Loucy (cell line): ENCODE measurements around the gene MLYCD.

Experiments used
- H2AFZ ChIP-seq: fragments of 200-600 bp; sonication (generic); 2 replicates; pipeline ENCODE4 v1.6.0; 2016; ENCODE audit warnings: antibody characterized with exemption, mild to moderate bottlenecking, low read length, moderate library complexity
- H3F3A ChIP-seq: fragments of 200-600 bp; 2 replicates; pipeline ENCODE4 v1.6.0; 2016; ENCODE audit warnings: antibody characterized with exemption, low read depth, mild to moderate bottlenecking
- H3K27me3 ChIP-seq: fragments of 200-600 bp; sonication (generic); 2 replicates; pipeline ENCODE4 v1.6.1; 2014; ENCODE audit warnings: low read length, mild to moderate bottlenecking; ENCODE audit not compliant: insufficient read depth, poor library complexity, severe bottlenecking
- H3K36me3 ChIP-seq: fragments of 200-600 bp; sonication (generic); 2 replicates; pipeline ENCODE4 v1.6.1; 2016; ENCODE audit warnings: low read length; ENCODE audit not compliant: insufficient read depth
- H3K4me1 ChIP-seq: fragments of 200-600 bp; sonication (generic); 2 replicates; pipeline ENCODE4 v1.5.1; 2014; ENCODE audit warnings: low read length, mild to moderate bottlenecking; ENCODE audit not compliant: insufficient read depth, poor library complexity, severe bottlenecking
- H3K4me2 ChIP-seq: fragments of 200-600 bp; sonication (generic); 2 replicates; pipeline ENCODE4 v1.6.0; 2014; ENCODE audit warnings: antibody characterized with exemption, low read length, low read depth, mild to moderate bottlenecking; ENCODE audit not compliant: poor library complexity, severe bottlenecking
- H3K4me3 ChIP-seq: fragments of 200-600 bp; sonication (generic); 2 replicates; pipeline ENCODE4 v1.5.1; 2014; ENCODE audit warnings: low read length, mild to moderate bottlenecking, mixed read lengths; ENCODE audit not compliant: poor library complexity, severe bottlenecking
- H3K79me2 ChIP-seq: fragments of 200-600 bp; sonication (generic); 2 replicates; pipeline ENCODE4 v1.6.1; 2014; ENCODE audit warnings: low read length; ENCODE audit not compliant: insufficient read depth
- H3K9ac ChIP-seq: fragments of 200-600 bp; sonication (generic); 2 replicates; pipeline ENCODE4 v1.6.0; 2014; ENCODE audit warnings: mild to moderate bottlenecking, low read depth, low read length, moderate library complexity; ENCODE audit not compliant: poor library complexity, severe bottlenecking
- H3K9me2 ChIP-seq: fragments of 200-600 bp; sonication (generic); replicated peaks from 2 replicates; pipeline ENCODE4 v1.6.1; 2016; ENCODE audit warnings: low read depth, low read length, mixed read lengths
- H3K9me3 ChIP-seq: fragments of 200-600 bp; sonication (generic); 2 replicates; pipeline ENCODE4 v1.6.1; 2014; ENCODE audit warnings: mild to moderate bottlenecking, antibody characterized with exemption, low read length, low read depth; ENCODE audit not compliant: insufficient read depth
- H4K20me1 ChIP-seq: fragments of 200-600 bp; sonication (generic); 2 replicates; pipeline ENCODE4 v1.6.0; 2014; ENCODE audit warnings: antibody characterized with exemption, low read length, mild to moderate bottlenecking; ENCODE audit not compliant: insufficient read depth, poor library complexity, severe bottlenecking
- EZH2phosphoT487 ChIP-seq: fragments of 200-600 bp; IDR thresholded peaks from 2 replicates; pipeline ENCODE4 v1.6.1; 2018; ENCODE audit warnings: antibody characterized with exemption, mild to moderate bottlenecking, moderate library complexity, borderline replicate concordance
- TF ChIP-seq, protein P1 (sequence below): fragments of 200-600 bp; sonication (generic); conservative IDR thresholded peaks from 2 replicates; pipeline ENCODE4 v1.5.1; 2014; ENCODE audit warnings: mild to moderate bottlenecking, antibody characterized with exemption, low read length

MLYCD gene

GRCh38 chr16:83974475-83974874 lies 75.6 kb downstream of the MLYCD start:
- no peaks in the 10 kb centered on the region for H3F3A ChIP-seq
- H3K4me1 ChIP-seq = no peaks in the 10 kb centered on the region
- H4K20me1 ChIP-seq = no peaks in the 10 kb centered on the region
- H3K36me3 ChIP-seq = no peaks in the 10 kb centered on the region
- no peaks in the 10 kb centered on the region for H3K9me2 ChIP-seq
- H3K79me2 ChIP-seq = no peaks in the 10 kb centered on the region
- H3K4me3 ChIP-seq = no peak overlapping the region
- H3K27me3 ChIP-seq = no peaks in the 10 kb centered on the region
- no peak overlapping the region for H2AFZ ChIP-seq
- no peaks in the 10 kb centered on the region for H3K9me3 ChIP-seq
- H3K9ac ChIP-seq = no peak overlapping the region
- H3K4me2 ChIP-seq = no peak overlapping the region
- TF ChIP-seq EZH2phosphoT487 = no peak
- TF ChIP-seq, protein P1, sequence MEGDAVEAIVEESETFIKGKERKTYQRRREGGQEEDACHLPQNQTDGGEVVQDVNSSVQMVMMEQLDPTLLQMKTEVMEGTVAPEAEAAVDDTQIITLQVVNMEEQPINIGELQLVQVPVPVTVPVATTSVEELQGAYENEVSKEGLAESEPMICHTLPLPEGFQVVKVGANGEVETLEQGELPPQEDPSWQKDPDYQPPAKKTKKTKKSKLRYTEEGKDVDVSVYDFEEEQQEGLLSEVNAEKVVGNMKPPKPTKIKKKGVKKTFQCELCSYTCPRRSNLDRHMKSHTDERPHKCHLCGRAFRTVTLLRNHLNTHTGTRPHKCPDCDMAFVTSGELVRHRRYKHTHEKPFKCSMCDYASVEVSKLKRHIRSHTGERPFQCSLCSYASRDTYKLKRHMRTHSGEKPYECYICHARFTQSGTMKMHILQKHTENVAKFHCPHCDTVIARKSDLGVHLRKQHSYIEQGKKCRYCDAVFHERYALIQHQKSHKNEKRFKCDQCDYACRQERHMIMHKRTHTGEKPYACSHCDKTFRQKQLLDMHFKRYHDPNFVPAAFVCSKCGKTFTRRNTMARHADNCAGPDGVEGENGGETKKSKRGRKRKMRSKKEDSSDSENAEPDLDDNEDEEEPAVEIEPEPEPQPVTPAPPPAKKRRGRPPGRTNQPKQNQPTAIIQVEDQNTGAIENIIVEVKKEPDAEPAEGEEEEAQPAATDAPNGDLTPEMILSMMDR = no peak

DNA sequence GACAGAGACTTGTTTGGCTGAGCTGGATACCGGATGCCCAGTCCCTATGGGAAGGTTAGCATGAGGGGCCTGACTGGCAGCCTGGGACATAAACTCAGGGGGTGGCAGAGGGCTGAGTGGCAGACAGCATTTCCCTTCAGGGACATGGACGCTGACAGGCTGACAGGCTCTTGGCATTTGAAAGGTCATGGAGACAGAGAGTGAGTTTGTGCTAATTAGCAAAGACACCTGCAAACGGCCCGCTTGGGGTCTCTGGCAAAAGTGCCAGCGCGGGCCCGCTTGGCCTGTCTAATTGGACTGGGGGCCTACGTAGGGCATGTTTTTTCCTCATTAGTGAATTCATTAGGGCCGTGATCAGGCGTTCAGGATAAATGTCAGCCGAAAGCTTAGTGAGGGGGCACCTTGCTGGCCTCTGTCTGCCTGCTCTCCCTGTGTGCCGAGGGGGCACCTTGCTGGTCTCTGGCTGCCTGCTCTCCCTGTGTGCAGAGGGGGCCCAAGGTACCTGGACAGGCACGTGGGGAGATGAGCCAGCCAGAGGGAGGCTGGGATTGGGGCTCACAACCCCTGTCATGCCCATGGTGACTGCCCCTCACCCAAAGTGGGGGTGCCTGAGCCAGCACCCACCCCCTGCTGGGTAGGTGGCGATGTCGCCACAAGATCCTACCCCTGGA lies 76.8 kb downstream of the MLYCD start:
- Histone ChIP-seq H3K4me3 (no peak overlapping the region), H3K4me2 (no peak overlapping the region), H3K79me2 (no peaks in the 10 kb centered on the region), H3F3A (no peaks in the 10 kb centered on the region), H3K9ac (no peak overlapping the region), H3K4me1 (no peaks in the 10 kb centered on the region), H4K20me1 (no peaks in the 10 kb centered on the region), H3K9me3 (no peaks in the 10 kb centered on the region), H3K9me2 (no peaks in the 10 kb centered on the region), H2AFZ (no peak overlapping the region), H3K36me3 (no peaks in the 10 kb centered on the region), H3K27me3 (no peaks in the 10 kb centered on the region)
- TF ChIP-seq, protein P1 = no peak
- no peak for TF ChIP-seq EZH2phosphoT487
